ENCODE data around the gene EVA1A.

EVA1A gene

GRCh38 chr2:75475049-75475448 lies 85.7 kb downstream of the EVA1A start:
- no peak overlapping the region for H3K9ac ChIP-seq (ENCODE audit: insufficient read length)
- no peaks in the 10 kb centered on the region for H3K9me3 ChIP-seq (ENCODE audit: low read depth, low read length)
- DNase-seq (ENCODE audit: low read depth, low spot score), result no peak
- no peak overlapping the region for H3K4me3 ChIP-seq
- H3K36me3 ChIP-seq (ENCODE audit: insufficient read depth, low read length), result no peaks in the 10 kb centered on the region
- TF ChIP-seq POLR2AphosphoS5 (IDR thresholded peaks at IDR 0.05; ENCODE audit: borderline replicate concordance, low read depth, low read length) (no peak), FOXP2 (optimal IDR thresholded peaks at IDR 0.05; ENCODE audit: control extremely low read depth, extremely low read length, insufficient read depth) (no peak), EZH2 (IDR thresholded peaks at IDR 0.05) (no peak)
- no peak overlapping the region for H3K27ac ChIP-seq

- H3K9me3 ChIP-seq (ENCODE audit: low read depth, low read length), result no peaks in the 10 kb centered on the region
- no peak overlapping the region for H3K4me3 ChIP-seq
- no peak for DNase-seq (ENCODE audit: low read depth, low spot score)
- no peaks in the 10 kb centered on the region for H3K36me3 ChIP-seq (ENCODE audit: insufficient read depth, low read length)
- no peak overlapping the region for H3K27ac ChIP-seq
- TF ChIP-seq EZH2 (IDR thresholded peaks at IDR 0.05) (no peak), POLR2AphosphoS5 (IDR thresholded peaks at IDR 0.05; ENCODE audit: borderline replicate concordance, low read depth, low read length) (no peak), FOXP2 (optimal IDR thresholded peaks at IDR 0.05; ENCODE audit: control extremely low read depth, extremely low read length, insufficient read depth) (no peak)
- no peak overlapping the region for H3K9ac ChIP-seq (ENCODE audit: insufficient read length)
These were observed 86.6 kb downstream of the EVA1A start for GRCh38 chr2:75474115-75474514.

GRCh38 chr2:75466708-75467311 lies 93.9 kb downstream of the EVA1A start:
- no peak for TF ChIP-seq POLR2AphosphoS5 (IDR thresholded peaks at IDR 0.05; ENCODE audit: borderline replicate concordance, low read depth, low read length)
- TF ChIP-seq EZH2 (IDR thresholded peaks at IDR 0.05), result no peak
- TF ChIP-seq FOXP2 (optimal IDR thresholded peaks at IDR 0.05; ENCODE audit: control extremely low read depth, extremely low read length, insufficient read depth), result no peak
- no peak overlapping the region for H3K9ac ChIP-seq (ENCODE audit: insufficient read length)
- no peak for DNase-seq (ENCODE audit: low read depth, low spot score)
- no peaks in the 10 kb centered on the region for H3K9me3 ChIP-seq (ENCODE audit: low read depth, low read length)
- no peak overlapping the region for H3K27ac ChIP-seq
- H3K36me3 ChIP-seq (ENCODE audit: insufficient read depth, low read length), result no peaks in the 10 kb centered on the region
- no peak overlapping the region for H3K4me3 ChIP-seq

DNA sequence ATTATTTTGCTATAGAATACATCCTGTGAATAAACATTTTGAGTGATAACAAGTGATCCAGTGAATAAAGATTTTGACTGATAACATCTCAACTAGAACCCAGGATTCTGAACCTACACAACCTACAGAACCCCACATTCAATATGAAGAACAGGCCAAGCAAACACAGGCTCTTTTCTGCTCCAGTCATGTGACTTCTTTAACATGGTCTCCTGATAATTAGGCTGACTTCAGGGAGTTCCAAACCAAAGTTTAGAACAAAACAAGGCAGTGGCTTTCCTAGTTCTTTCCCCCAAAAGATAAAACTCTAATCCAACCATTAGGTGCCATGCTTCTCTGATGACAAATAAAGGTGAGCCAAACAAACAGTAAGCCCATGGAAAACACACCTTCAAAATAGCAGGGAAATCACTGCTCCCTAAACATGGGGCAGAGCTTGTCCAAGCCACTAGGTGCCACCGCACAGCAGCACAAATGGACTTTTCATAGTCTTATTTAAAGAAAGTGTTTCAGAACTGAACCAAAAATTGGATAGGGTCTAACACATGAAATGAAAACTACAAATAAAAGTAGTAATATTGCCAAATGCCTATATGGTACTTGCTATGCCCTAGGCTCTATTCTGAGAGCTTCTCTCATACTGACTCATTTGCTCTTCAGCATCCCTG lies 95.3 kb downstream of the EVA1A start:
- no peak overlapping the region for H3K9ac ChIP-seq (ENCODE audit: insufficient read length)
- TF ChIP-seq POLR2AphosphoS5 (IDR thresholded peaks at IDR 0.05; ENCODE audit: borderline replicate concordance, low read depth, low read length) (no peak), FOXP2 (optimal IDR thresholded peaks at IDR 0.05; ENCODE audit: control extremely low read depth, extremely low read length, insufficient read depth) (no peak), EZH2 (IDR thresholded peaks at IDR 0.05) (no peak)
- no peak overlapping the region for H3K27ac ChIP-seq
- no peaks in the 10 kb centered on the region for H3K36me3 ChIP-seq (ENCODE audit: insufficient read depth, low read length)
- no peaks in the 10 kb centered on the region for H3K9me3 ChIP-seq (ENCODE audit: low read depth, low read length)
- no peak for DNase-seq (ENCODE audit: low read depth, low spot score)
- H3K4me3 ChIP-seq, result no peak overlapping the region

GRCh38 chr2:75464348-75464946 lies 96.3 kb downstream of the EVA1A start:
- Histone ChIP-seq H3K36me3 (ENCODE audit: insufficient read depth, low read length) (no peaks in the 10 kb centered on the region), H3K9ac (ENCODE audit: insufficient read length) (no peak overlapping the region), H3K9me3 (ENCODE audit: low read depth, low read length) (no peaks in the 10 kb centered on the region), H3K4me3 (no peak overlapping the region), H3K27ac (no peak overlapping the region)
- no peak for DNase-seq (ENCODE audit: low read depth, low spot score)
- TF ChIP-seq FOXP2 (optimal IDR thresholded peaks at IDR 0.05; ENCODE audit: control extremely low read depth, extremely low read length, insufficient read depth) (no peak), POLR2AphosphoS5 (IDR thresholded peaks at IDR 0.05; ENCODE audit: borderline replicate concordance, low read depth, low read length) (no peak), EZH2 (IDR thresholded peaks at IDR 0.05) (no peak)

GRCh38 chr2:75462721-75463120 lies 98.0 kb downstream of the EVA1A start:
- no peak for DNase-seq (ENCODE audit: low read depth, low spot score)
- Histone ChIP-seq H3K36me3 (ENCODE audit: insufficient read depth, low read length) (no peaks in the 10 kb centered on the region), H3K9ac (ENCODE audit: insufficient read length) (no peak overlapping the region), H3K4me3 (no peak overlapping the region), H3K27ac (no peak overlapping the region), H3K9me3 (ENCODE audit: low read depth, low read length) (no peaks in the 10 kb centered on the region)
- TF ChIP-seq POLR2AphosphoS5 (IDR thresholded peaks at IDR 0.05; ENCODE audit: borderline replicate concordance, low read depth, low read length), result no peak
- TF ChIP-seq FOXP2 (optimal IDR thresholded peaks at IDR 0.05; ENCODE audit: control extremely low read depth, extremely low read length, insufficient read depth), result no peak
- no peak for TF ChIP-seq EZH2 (IDR thresholded peaks at IDR 0.05)

DNA sequence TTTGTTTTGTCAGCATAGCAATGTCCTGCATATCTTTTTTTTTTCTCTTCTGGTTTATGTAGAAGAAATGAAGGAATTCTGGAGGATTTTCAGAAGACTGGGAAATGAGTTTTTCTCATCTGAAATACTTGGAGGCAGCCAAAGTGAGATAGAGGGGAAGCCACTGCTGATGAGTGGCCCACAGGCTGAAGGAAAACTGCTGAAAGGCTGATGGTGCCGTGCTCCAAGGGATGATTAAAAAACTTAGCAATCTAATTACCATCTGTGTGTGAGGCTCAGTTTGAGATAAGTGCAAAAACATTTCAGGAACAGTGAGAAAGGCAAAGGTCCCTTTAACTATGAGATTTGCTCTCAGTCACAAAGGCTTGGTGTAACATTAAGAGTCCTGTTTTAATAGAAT lies 98.5 kb downstream of the EVA1A start:
- Histone ChIP-seq H3K36me3 (ENCODE audit: insufficient read depth, low read length) (no peaks in the 10 kb centered on the region), H3K9me3 (ENCODE audit: low read depth, low read length) (no peaks in the 10 kb centered on the region), H3K27ac (no peak overlapping the region), H3K9ac (ENCODE audit: insufficient read length) (no peak overlapping the region), H3K4me3 (no peak overlapping the region)
- TF ChIP-seq POLR2AphosphoS5 (IDR thresholded peaks at IDR 0.05; ENCODE audit: borderline replicate concordance, low read depth, low read length) (no peak), EZH2 (IDR thresholded peaks at IDR 0.05) (no peak), FOXP2 (optimal IDR thresholded peaks at IDR 0.05; ENCODE audit: control extremely low read depth, extremely low read length, insufficient read depth) (no peak)
- no peak for DNase-seq (ENCODE audit: low read depth, low spot score)

GRCh38 chr2:75460630-75461029 lies 100.1 kb downstream of the EVA1A start:
- Histone ChIP-seq H3K36me3 (ENCODE audit: insufficient read depth, low read length) (no peaks in the 10 kb centered on the region), H3K9me3 (ENCODE audit: low read depth, low read length) (no peaks in the 10 kb centered on the region), H3K9ac (ENCODE audit: insufficient read length) (no peak overlapping the region), H3K27ac (no peak overlapping the region), H3K4me3 (no peak overlapping the region)
- TF ChIP-seq EZH2 (IDR thresholded peaks at IDR 0.05) (no peak), FOXP2 (optimal IDR thresholded peaks at IDR 0.05; ENCODE audit: control extremely low read depth, extremely low read length, insufficient read depth) (no peak), POLR2AphosphoS5 (IDR thresholded peaks at IDR 0.05; ENCODE audit: borderline replicate concordance, low read depth, low read length) (no peak)
- no peak for DNase-seq (ENCODE audit: low read depth, low spot score)

All from SK-N-MC (cell line).